ENCODE results near the gene ZNF747. TPM values are rescaled to one million over a fixed set of nuclear protein-coding genes. Genes with fewer than 3 reads are reported as not detected.

ZNF747 gene
- total RNA-seq, 1 experiment from 2014 or later, result 10.6 TPM

- CTCF ChIA-PET, result interaction anchor here (0.6 kb wide), 1 partner anchor 12 kb away, joined by 4 read pairs; no protein-coding TSS in a partner anchor
- TF ChIP-seq CTCF (conservative IDR thresholded peaks at IDR 0.05; ENCODE audit: low read depth, low read length) (no peak), EZH2 (IDR thresholded peaks at IDR 0.05; ENCODE audit: borderline replicate concordance, low read depth, low read length, poor library complexity, severe bottlenecking) (no peak)
- no peak for DNase-seq (ENCODE audit: low spot score)
- intact Hi-C loops (cut with micrococcal nuclease; ENCODE audit: unreplicated experiment), result no loop called here
- H3K27ac ChIP-seq (ENCODE audit: low read depth, low read length, poor library complexity, severe bottlenecking), result no peak overlapping the region
- H3K27me3 ChIP-seq (replicated peaks; ENCODE audit: insufficient read depth, low read depth, low read length, poor library complexity), result no peaks in the 10 kb centered on the region
- POLR2A ChIA-PET (ENCODE audit: low non-redundant PET), result interaction anchor here (0.6 kb wide), 1 partner anchor 109 kb away, joined by 9 read pairs; no protein-coding TSS in a partner anchor
- H3K4me1 ChIP-seq (ENCODE audit: insufficient read depth, low read length, poor library complexity, severe bottlenecking), result peaks cover 21% of the 10 kb centered on the region
- H3K9me3 ChIP-seq (ENCODE audit: low read depth, low read length, poor library complexity, severe bottlenecking), result no peaks in the 10 kb centered on the region
- no peak overlapping the region for H3K4me3 ChIP-seq (ENCODE audit: low read depth, low read length, poor library complexity, severe bottlenecking)
- H3K36me3 ChIP-seq (ENCODE audit: insufficient read depth, low read length, poor library complexity, severe bottlenecking), result peaks cover 3% of the 10 kb centered on the region
- BruUV-seq (replicated peaks), result no TSS peak
Measured at GRCh38 chr16:30574678-30575077, 40.0 kb upstream of the ZNF747 start.

GRCh38 chr16:30571445-30572322 is 37.0 kb upstream of the ZNF747 start, which contains the start of gene ZNF688:
Gene ZNF688, minus strand, starts transcription at chr16:30571714. Its CDS starts 85 bp downstream, at chr16:30571629.
- peaks cover 34% of the 10 kb centered on the region for H3K4me1 ChIP-seq (ENCODE audit: insufficient read depth, low read length, poor library complexity, severe bottlenecking)
- BruUV-seq (replicated peaks), result no TSS peak
- intact Hi-C loops (cut with micrococcal nuclease; ENCODE audit: unreplicated experiment), result no loop called here
- H3K27me3 ChIP-seq (replicated peaks; ENCODE audit: insufficient read depth, low read depth, low read length, poor library complexity), result no peaks in the 10 kb centered on the region
- no peaks in the 10 kb centered on the region for H3K36me3 ChIP-seq (ENCODE audit: insufficient read depth, low read length, poor library complexity, severe bottlenecking)
- ChIA-PET CTCF (interaction anchor here (0.9 kb wide), 1 partner anchor 36 kb away, joined by 3 read pairs; no protein-coding TSS in a partner anchor), POLR2A (ENCODE audit: low non-redundant PET) (interaction anchor here (0.5 to 1.2 kb wide), 3 partner anchors 13 to 1004 kb away, joined by 5 read pairs; partner anchors contain the start of gene ZNF764)
- H3K9me3 ChIP-seq (ENCODE audit: low read depth, low read length, poor library complexity, severe bottlenecking), result no peaks in the 10 kb centered on the region
- peak; percentile 98 for DNase-seq (ENCODE audit: low spot score)
- no peak for TF ChIP-seq CTCF (conservative IDR thresholded peaks at IDR 0.05; ENCODE audit: low read depth, low read length)
- no peak for TF ChIP-seq EZH2 (IDR thresholded peaks at IDR 0.05; ENCODE audit: borderline replicate concordance, low read depth, low read length, poor library complexity, severe bottlenecking)
- H3K27ac ChIP-seq (ENCODE audit: low read depth, low read length, poor library complexity, severe bottlenecking), result peak within 1 kb of the TSS; percentile 90
- H3K4me3 ChIP-seq (ENCODE audit: low read depth, low read length, poor library complexity, severe bottlenecking), result peak within 1 kb of the TSS; percentile 72

GRCh38 chr16:30570636-30571444 is 36.2 kb upstream of the ZNF747 start:
- Histone ChIP-seq H3K9me3 (ENCODE audit: low read depth, low read length, poor library complexity, severe bottlenecking) (no peaks in the 10 kb centered on the region), H3K4me1 (ENCODE audit: insufficient read depth, low read length, poor library complexity, severe bottlenecking) (peaks cover 34% of the 10 kb centered on the region), H3K27ac (ENCODE audit: low read depth, low read length, poor library complexity, severe bottlenecking) (peak overlapping the region; percentile 90), H3K36me3 (ENCODE audit: insufficient read depth, low read length, poor library complexity, severe bottlenecking) (no peaks in the 10 kb centered on the region), H3K4me3 (ENCODE audit: low read depth, low read length, poor library complexity, severe bottlenecking) (peak overlapping the region; percentile 72), H3K27me3 (replicated peaks; ENCODE audit: insufficient read depth, low read depth, low read length, poor library complexity) (no peaks in the 10 kb centered on the region)
- DNase-seq (ENCODE audit: low spot score), result no peak
- intact Hi-C loops (cut with micrococcal nuclease; ENCODE audit: unreplicated experiment), result no loop called here
- no peak for TF ChIP-seq CTCF (conservative IDR thresholded peaks at IDR 0.05; ENCODE audit: low read depth, low read length)
- no peak for TF ChIP-seq EZH2 (IDR thresholded peaks at IDR 0.05; ENCODE audit: borderline replicate concordance, low read depth, low read length, poor library complexity, severe bottlenecking)
- POLR2A ChIA-PET (ENCODE audit: low non-redundant PET), result interaction anchor here (0.5 kb wide), 2 partner anchors 63 to 1005 kb away, joined by 5 read pairs; no protein-coding TSS in a partner anchor
- CTCF ChIA-PET, result interaction anchor here (0.7 kb wide), 1 partner anchor 161 kb away, joined by 5 read pairs; no protein-coding TSS in a partner anchor
- BruUV-seq (replicated peaks), result no TSS peak

Data from A673 (cell line).